GM21447 (cell line): ENCODE data around the gene KCNMB2.
A peak's percentile ranks its signal among the peaks of the same experiment; 100 is the strongest.
"Not testable (repeated sequence)": the region's sequence is repeated elsewhere in the genome, so short reads cannot be mapped to it uniquely, and the experiment has no call there.

Experiments used
- ATAC-seq: cut with Tn5 transposase; IDR thresholded peaks from one replicate; pipeline ENCODE4 v1.9.1; 2021; ENCODE audit not compliant: unreplicated experiment

Gene KCNMB2

DNA sequence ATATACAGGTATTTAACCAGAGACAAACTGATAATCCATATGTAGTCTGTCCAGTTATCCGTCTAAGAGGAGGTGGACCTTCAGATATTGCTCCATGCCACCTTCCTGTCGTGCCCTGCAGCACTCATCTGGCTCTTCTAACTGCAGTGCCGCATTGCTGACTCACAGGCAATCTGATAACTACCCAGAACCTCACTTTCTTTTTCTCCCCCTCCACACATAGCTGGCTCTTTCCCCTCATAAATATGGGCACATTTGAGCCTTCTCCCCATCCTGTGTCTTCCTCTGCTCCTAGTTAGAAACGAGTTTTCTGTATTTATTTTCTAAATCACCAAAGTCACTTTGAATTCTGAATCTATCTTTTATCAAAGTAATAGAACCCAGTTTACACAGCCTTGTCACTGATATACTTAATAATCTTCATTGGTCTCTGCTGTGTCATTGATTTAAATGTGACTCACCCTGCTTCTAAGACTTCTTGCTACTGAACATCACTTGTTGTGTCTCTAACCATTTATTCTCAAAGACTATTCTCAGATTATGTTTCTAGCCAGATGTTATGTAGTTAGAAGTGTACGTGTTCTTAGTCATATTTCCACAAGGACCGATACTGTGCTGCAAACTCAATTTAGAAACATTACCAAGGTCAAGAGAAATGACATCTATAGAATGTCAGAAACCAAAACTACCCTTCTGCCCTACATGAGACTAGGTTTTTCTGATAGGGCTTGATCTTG is 17.4 kb upstream of the KCNMB2 start:
- ATAC-seq = peak; percentile 82

- ATAC-seq = no peak
Measured at GRCh38 chr3:178519701-178520100, 16.5 kb upstream of the KCNMB2 start.

GRCh38 chr3:178520451-178520850 is 15.8 kb upstream of the KCNMB2 start:
- ATAC-seq = no peak

GRCh38 chr3:178522200-178523052 is 13.8 kb upstream of the KCNMB2 start:
- ATAC-seq = no peak

GRCh38 chr3:178525251-178525650 is 11.0 kb upstream of the KCNMB2 start:
- no peak for ATAC-seq

- ATAC-seq = no peak
Measured at GRCh38 chr3:178526291-178526690, 9.9 kb upstream of the KCNMB2 start.

DNA sequence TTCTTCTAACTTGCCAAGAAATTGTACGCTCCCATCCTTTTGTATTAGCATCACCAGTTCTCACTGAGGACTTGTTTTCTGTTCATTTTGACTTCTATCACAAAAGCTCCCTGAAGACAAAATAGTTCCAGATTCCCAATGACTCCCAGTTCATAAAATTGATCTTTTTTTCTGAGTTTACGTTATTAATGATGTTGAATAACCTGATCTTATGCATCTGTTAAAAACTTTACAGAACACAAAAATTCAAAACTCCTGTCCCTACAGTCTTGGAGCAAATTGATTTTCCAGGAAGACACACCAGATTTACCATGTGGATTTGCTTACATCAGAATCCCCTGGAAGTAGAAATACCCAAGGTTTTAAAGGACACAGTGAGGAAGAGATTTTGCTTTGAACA is 8.3 kb upstream of the KCNMB2 start:
- no peak for ATAC-seq

DNA sequence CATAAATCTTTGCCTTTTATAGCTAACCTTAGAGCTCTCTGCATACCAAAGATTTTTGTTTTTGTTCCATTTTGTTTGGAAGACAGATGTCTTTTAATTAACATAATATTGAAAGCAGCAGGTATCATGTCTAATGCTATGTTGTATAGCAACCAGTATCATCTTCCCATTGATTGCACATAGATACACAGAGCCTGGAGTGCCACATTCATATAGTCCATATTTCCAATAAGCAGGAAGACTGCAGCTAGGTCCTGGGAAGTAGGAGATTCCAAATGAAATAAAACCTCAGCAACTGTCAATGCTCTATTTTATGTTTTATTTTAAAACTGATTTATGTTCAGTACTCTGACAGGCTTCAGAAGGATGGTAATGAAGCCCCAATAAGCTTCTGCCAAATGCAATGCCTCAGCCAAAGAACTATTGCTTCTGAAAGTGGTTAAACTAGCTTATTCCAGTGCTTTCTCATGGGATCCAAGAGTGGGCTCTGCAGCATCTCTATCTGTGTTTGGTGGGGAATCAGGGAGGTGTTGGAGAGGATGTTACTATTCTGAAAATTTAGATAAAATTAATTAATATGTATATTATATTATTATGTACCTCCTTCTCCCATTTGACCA is 6.5 kb upstream of the KCNMB2 start:
- no peak for ATAC-seq

DNA sequence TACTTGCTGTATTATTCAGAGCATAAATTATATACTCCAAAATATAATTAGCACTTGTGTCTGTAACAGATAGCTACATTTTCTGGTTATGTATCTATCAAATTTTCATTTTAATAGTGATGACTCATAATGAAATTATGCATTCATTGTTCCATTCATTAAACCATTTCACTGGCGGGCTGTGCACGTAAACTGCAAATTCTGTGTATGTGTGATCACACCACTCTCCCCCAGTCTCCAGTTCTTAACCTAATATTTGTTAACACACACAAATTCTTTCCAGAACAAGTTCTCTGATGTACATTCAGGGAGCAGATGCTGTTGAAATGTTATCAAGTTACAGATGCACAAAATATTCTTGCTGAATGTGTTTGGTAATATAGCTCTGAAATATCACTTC is 3.8 kb upstream of the KCNMB2 start:
- no peak for ATAC-seq

DNA sequence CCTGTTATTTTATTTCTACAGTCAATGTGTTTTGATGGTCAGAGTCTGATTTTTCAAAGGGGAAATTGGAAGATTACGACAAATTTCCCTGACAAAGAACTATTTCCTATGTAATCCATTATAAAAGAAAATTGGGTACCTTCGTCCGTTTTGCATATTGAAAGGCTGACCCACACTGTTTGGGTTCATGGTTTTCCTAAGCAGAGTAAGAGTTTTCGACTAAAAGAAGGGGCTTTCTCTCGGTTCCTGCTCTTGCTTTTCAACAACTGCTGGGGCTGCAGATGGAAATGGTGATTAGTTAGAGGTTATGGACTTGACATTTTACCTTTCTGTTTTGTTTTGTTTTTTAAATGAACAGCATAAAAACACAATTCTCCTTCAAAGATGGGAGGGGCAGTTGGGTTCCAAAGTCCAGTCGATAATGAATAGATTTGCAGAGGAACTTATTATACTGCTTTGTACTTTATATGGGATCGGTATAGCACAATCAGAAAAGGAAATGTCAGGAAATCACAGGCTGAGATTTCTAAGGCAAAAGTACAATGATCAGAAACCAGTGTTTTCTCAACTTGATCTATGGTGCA is 978 bp downstream of the KCNMB2 start:
- ATAC-seq = no peak

- ATAC-seq = no peak
Measured at GRCh38 chr3:178538056-178538455, 1.8 kb downstream of the KCNMB2 start.

- ATAC-seq = no peak
Measured at GRCh38 chr3:178540184-178540583, 3.9 kb downstream of the KCNMB2 start.

GRCh38 chr3:178545337-178545736 is 9.1 kb downstream of the KCNMB2 start:
- ATAC-seq = no peak

- peak; percentile 83 for ATAC-seq
Measured at GRCh38 chr3:178546079-178546478, 9.8 kb downstream of the KCNMB2 start.

- not testable (repeated sequence) for ATAC-seq
Measured at GRCh38 chr3:178549426-178549825, 13.2 kb downstream of the KCNMB2 start.

DNA sequence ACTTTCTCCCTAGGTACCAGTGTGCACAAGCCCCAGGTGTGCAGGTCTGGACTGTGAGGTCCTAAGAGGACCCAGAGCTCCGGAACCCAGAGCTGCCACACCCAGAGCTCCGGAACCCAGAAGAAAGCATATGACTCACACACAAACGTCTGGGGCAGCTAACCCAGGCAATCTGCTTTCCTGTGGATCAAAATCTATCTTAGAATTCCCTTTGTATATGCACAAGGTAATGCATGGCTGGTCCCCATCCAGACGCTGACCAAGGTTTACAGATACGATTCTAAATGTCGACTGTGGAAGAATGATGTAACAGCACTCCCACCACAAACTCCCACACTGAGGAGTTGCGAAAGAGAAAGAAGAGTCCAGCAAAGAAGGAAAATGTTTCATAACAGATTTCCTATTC is 15.7 kb downstream of the KCNMB2 start:
- ATAC-seq = no peak

- no peak for ATAC-seq
Measured at GRCh38 chr3:178558637-178559036, 22.4 kb downstream of the KCNMB2 start.

- no peak for ATAC-seq
Measured at GRCh38 chr3:178560759-178561158, 24.5 kb downstream of the KCNMB2 start.

- ATAC-seq = no peak
Measured at GRCh38 chr3:178561239-178561638, 25.0 kb downstream of the KCNMB2 start.

- ATAC-seq = no peak
Measured at GRCh38 chr3:178562143-178562946, 26.1 kb downstream of the KCNMB2 start.

- ATAC-seq = no peak
Measured at GRCh38 chr3:178562947-178563232, 26.7 kb downstream of the KCNMB2 start.
